Testis (tissue), 2 donors: Measurements from ENCODE around the gene RNF17.

ENCODE experiments used
- CTCF ChIP-seq, 3 experiments: fragments of 450-650 bp in 2 of 3; fragments of 200-600 bp in 1 of 3; sonication (generic) in 1 of 3; IDR thresholded peaks; one replicate each; pipeline ENCODE4 v1.5.1; 2016 to 2019; ENCODE audit warnings: antibody characterized with exemption in 3 of 3, mild to moderate bottlenecking in 2 of 3, moderate library complexity in 1 of 3
- POLR2A ChIP-seq: fragments of 450-650 bp; IDR thresholded peaks from one replicate; pipeline ENCODE4 v1.6.1; 2017; ENCODE audit warnings: antibody characterized with exemption, mild to moderate bottlenecking, moderate library complexity

DNA sequence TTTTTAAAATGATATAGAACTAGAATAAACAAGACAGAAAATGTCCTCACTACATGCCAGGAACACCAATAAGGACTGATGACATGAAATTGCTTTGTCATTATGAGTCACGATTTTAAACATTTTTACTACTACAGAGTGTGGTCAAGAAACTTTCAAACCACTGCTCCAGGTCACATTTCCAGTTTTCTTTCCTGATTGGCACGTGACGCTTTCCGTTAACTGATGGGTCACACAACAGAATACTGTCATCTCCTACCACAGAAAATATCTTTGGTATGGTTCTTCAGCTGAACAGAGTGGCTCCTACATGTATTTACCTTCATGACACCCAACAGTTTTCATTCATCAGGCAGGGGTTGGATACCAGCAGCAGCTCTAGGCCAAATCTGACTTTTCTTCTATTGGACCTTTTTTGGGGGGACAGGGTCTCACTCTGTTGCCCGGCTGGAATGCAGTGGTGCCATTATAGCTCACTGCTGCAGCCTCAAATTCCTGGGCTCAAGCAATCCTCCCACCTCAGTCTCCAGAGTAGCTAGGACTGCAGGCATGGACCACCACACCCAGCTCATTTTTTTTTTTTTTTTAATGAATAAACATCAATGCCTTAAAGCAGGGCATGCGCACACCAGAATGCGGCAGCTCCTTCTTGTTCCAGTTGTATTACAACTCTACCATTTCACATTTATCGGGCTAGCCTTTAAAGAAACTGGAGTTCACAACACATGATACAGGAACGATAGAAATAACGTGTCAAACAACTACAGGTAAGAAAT lies 147.4 kb downstream of the RNF17 start:
- no peak for TF ChIP-seq CTCF (IDR thresholded peaks at IDR 0.05)
- TF ChIP-seq POLR2A, result no peak
